Activated CD4-positive, alpha-beta memory T cell treated with anti-CD3 and anti-CD28 coated beads for 36 hours (primary cell): Measurements from ENCODE around the gene NEK7. TPM values are rescaled to one million over a fixed set of nuclear protein-coding genes. Genes with fewer than 3 reads are reported as not detected.

ENCODE experiments used
- CTCF ChIA-PET: fragments of 350-600 bp; sonication (Branson Sonifier 250); formaldehyde crosslinking; loops from one replicate; lab custom pipeline; 2021; ENCODE audit warnings: antibody characterized with exemption, inconsistent platforms; lab: Charles Lee
- POLR2A ChIA-PET: fragments of 350-600 bp; sonication (Branson Sonifier 250); formaldehyde crosslinking; loops from one replicate; lab custom pipeline; 2021; ENCODE audit warnings: antibody characterized with exemption; lab: Charles Lee
- DNase-seq: peaks from one replicate; pipeline ENCODE4 v3.0.0-alpha.2; 2020
- H3K27ac Mint-ChIP-seq: one replicate; pipeline ENCODE4 v1.8.0; 2021; ENCODE audit warnings: mixed read lengths
- H3K27me3 Mint-ChIP-seq: one replicate; pipeline ENCODE4 v1.8.0; 2021; ENCODE audit warnings: mixed read lengths
- H3K36me3 Mint-ChIP-seq: one replicate; pipeline ENCODE4 v1.8.0; 2021; ENCODE audit warnings: mixed read lengths
- H3K4me1 Mint-ChIP-seq: one replicate; pipeline ENCODE4 v1.8.0; 2021; ENCODE audit warnings: low read depth, mixed read lengths
- H3K4me3 Mint-ChIP-seq: one replicate; pipeline ENCODE4 v1.8.0; 2021; ENCODE audit warnings: mild to moderate bottlenecking, mixed read lengths
- H3K9me3 Mint-ChIP-seq: one replicate; pipeline ENCODE4 v1.8.0; 2021; ENCODE audit warnings: mixed read lengths
- intact Hi-C: fragments of 100-400 bp; cut with micrococcal nuclease; formaldehyde crosslinking; loops from one replicate; pipeline ENCODE4 v1.15.1; 2023
- total RNA-seq, 2 experiments: library from RNA; stranded (reverse); gene quantifications; one replicate each; pipeline ENCODE4 v1.2.3, GENCODE V29; 2021

The NEK7 gene
- total RNA-seq: 10 to 100 TPM; 61.6 to 62.0 TPM

DNA sequence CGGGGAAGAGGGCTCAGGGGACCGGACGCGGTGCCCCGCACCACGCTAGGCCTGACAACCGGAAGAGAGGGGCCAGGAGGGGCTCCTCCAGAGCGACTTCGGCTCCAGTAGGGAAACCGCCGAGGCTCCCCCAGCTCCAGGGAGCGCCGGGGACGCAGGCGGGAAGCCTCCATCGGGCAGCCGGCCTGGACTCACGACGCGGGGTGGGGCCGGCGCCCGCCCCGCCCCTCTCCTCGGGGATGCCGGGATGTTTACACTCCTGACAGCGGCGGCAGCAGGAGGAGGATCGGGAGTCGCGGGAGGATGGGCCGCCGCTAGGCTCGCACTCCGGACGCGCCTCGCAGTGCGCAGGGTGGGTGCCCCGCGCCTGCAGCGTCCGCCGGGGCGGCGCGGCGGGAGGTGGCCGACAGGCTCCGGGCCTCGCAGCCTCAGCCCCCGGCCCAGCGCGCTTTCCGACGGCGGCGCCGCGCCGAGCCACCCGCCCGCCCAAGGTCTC lies at the start of gene NEK7:
NEK7 (plus strand) TSS at position 254 of the 496 bp plus-strand sequence. CDS start 75,583 bp downstream, outside the sequence.
- ChIA-PET POLR2A (interaction anchor here (0.6 to 2.2 kb wide), 4 partner anchors 11 to 724 kb away, joined by 3 to 8 read pairs (median 4); no protein-coding TSS in a partner anchor), CTCF (interaction anchor here (0.5 to 2.1 kb wide), 23 partner anchors 9 to 529 kb away, joined by 3 to 13 read pairs (median 3); no protein-coding TSS in a partner anchor)
- intact Hi-C loops: loop anchor here (1.0 to 10.0 kb wide), 7 partner anchors 14 to 632 kb away; partner anchors contain the start of gene LHX9
- peaks cover 5% of the 10 kb centered on the region for H3K36me3 Mint-ChIP-seq
- H3K4me1 Mint-ChIP-seq: peaks cover 28% of the 10 kb centered on the region
- peak within 1 kb of the TSS; percentile 97 for H3K27ac Mint-ChIP-seq
- H3K9me3 Mint-ChIP-seq: no peaks in the 10 kb centered on the region
- DNase-seq: peak; percentile 76
- H3K4me3 Mint-ChIP-seq: peak within 1 kb of the TSS; percentile 98
- H3K27me3 Mint-ChIP-seq: no peaks in the 10 kb centered on the region

DNA sequence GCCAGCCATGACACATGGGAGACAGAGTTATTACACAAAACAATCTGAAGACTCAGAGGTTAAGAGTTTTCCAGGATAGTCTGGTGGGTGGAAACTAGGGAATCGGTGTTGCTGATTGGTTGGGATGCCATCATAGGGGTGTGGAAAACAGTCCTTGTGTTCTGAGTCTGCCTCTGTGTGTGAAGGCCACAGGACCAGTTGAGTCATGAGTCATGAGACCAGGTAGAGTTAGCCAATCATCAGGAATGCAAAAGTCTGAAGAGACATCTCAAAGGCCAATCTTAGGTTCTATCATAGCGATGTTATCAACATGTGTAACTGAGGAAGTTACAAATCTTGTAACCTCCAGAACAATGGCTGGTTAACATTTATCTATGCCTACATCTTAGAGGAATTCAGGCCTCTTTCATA lies 49.7 kb upstream of the NEK7 start:
- no peak for DNase-seq
- intact Hi-C loops: no loop called here
- Mint-ChIP-seq H3K27me3 (peaks cover 1% of the 10 kb centered on the region), H3K4me3 (no peak overlapping the region), H3K27ac (no peak overlapping the region), H3K36me3 (no peaks in the 10 kb centered on the region), H3K9me3 (no peaks in the 10 kb centered on the region), H3K4me1 (peaks cover 10% of the 10 kb centered on the region)
- CTCF ChIA-PET: no interaction called here
- POLR2A ChIA-PET: no interaction called here

DNA sequence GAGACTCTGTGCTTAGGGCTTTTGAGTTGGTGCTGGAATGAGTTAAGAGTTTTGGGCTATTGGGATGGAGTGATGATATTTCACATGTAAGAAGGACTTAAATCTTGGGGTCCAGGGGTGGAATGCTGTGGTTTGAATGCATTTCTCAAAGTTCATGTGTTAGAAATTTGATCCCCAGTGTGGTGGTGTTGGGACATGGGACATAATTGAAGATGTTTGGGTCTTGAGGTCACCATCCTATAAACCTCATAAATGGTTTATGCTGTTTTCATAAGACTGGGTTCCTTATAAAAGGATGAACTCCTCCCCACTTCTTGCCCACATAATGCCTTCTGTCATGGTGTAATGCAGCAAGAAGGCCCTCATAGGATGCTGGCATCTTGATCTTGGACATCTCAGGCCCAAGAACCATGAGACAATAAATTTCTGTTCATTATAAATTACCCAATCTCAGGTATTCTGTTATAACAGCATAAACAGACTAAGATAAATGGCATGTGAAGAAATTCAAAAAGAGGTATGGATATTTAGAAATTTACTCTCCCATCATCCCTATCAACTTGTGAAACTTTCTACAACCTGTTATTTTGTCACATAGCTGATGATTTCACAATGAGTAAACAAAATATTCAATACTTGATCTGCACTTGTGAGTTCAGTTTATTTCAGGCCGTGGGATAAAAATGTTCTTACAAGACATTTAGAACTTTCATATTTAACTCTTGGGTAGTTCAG lies 48.0 kb upstream of the NEK7 start:
- no peaks in the 10 kb centered on the region for H3K4me1 Mint-ChIP-seq
- H3K4me3 Mint-ChIP-seq: no peak overlapping the region
- intact Hi-C loops: no loop called here
- H3K9me3 Mint-ChIP-seq: no peaks in the 10 kb centered on the region
- no peak for DNase-seq
- no peak overlapping the region for H3K27ac Mint-ChIP-seq
- ChIA-PET POLR2A (no interaction called here), CTCF (no interaction called here)
- H3K27me3 Mint-ChIP-seq: peaks cover 1% of the 10 kb centered on the region
- no peaks in the 10 kb centered on the region for H3K36me3 Mint-ChIP-seq

DNA sequence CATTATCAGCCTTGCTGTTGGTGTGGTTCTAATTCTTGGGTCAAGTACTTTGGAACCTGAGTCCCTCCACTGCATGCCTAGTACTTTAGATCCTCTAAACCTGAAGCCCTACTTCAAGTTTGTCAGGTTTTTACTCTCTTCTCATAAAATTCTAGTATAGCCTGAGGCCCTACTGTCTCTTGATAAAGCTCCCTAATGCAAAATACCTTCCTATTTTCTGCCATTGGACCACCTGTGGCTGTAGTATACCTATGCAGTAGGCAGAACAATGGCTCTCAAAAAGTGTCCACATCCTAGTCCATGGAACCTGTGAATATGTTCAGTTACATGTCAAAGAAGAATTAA lies 47.5 kb upstream of the NEK7 start:
- POLR2A ChIA-PET: no interaction called here
- Mint-ChIP-seq H3K27me3 (peaks cover 2% of the 10 kb centered on the region), H3K4me1 (no peaks in the 10 kb centered on the region), H3K4me3 (no peak overlapping the region), H3K9me3 (no peaks in the 10 kb centered on the region), H3K36me3 (no peaks in the 10 kb centered on the region), H3K27ac (no peak overlapping the region)
- DNase-seq: no peak
- CTCF ChIA-PET: interaction anchor here (0.6 kb wide), 1 partner anchor 8 kb away, joined by 3 read pairs; no protein-coding TSS in a partner anchor
- intact Hi-C loops: no loop called here

DNA sequence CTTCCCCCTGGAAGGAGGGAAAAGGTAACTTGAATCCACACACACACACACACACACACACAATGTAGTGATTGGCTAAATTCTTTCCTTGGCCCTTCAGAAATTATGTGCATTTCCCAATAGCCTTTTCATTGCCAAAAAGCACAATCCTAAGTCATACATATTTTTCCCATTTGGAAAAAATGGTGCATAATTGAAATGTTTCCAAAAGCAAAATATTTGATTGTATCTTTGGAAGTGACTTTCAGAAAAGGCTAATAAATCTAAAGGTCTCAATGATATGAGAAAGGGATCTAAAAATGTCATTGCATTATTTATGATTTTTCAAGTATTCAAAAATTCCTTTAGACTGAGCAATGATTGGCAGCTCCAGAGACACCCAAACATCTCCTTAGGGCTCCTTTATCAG lies 43.5 kb upstream of the NEK7 start:
- ChIA-PET POLR2A (no interaction called here), CTCF (interaction anchor here (0.9 kb wide), 1 partner anchor 508 kb away, joined by 3 read pairs; no protein-coding TSS in a partner anchor)
- no peaks in the 10 kb centered on the region for H3K36me3 Mint-ChIP-seq
- H3K4me1 Mint-ChIP-seq: no peaks in the 10 kb centered on the region
- intact Hi-C loops: no loop called here
- peaks cover 2% of the 10 kb centered on the region for H3K27me3 Mint-ChIP-seq
- H3K9me3 Mint-ChIP-seq: no peaks in the 10 kb centered on the region
- H3K27ac Mint-ChIP-seq: no peak overlapping the region
- H3K4me3 Mint-ChIP-seq: no peak overlapping the region
- no peak for DNase-seq

DNA sequence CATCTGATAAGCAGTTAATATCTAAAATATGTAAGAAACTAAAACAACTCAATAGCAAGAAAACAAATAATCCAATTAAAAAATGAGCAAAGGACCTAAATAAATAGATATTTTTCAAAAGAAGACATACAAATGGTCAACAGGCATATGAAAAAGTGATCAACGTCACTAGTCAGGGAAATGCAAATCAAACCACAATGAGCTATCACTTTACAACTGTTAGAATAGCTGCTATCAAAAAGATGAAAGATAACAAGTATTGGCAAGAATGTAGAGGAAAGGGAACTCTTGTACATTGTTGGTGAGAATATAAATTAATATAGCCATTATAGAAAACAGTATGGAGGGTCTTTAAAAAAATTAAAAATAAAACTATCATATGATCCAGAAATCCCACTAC lies 40.7 kb upstream of the NEK7 start:
- no peaks in the 10 kb centered on the region for H3K9me3 Mint-ChIP-seq
- CTCF ChIA-PET: no interaction called here
- no peak for DNase-seq
- POLR2A ChIA-PET: no interaction called here
- H3K27ac Mint-ChIP-seq: no peak overlapping the region
- peaks cover 2% of the 10 kb centered on the region for H3K27me3 Mint-ChIP-seq
- H3K4me1 Mint-ChIP-seq: no peaks in the 10 kb centered on the region
- no peaks in the 10 kb centered on the region for H3K36me3 Mint-ChIP-seq
- intact Hi-C loops: no loop called here
- H3K4me3 Mint-ChIP-seq: no peak overlapping the region

DNA sequence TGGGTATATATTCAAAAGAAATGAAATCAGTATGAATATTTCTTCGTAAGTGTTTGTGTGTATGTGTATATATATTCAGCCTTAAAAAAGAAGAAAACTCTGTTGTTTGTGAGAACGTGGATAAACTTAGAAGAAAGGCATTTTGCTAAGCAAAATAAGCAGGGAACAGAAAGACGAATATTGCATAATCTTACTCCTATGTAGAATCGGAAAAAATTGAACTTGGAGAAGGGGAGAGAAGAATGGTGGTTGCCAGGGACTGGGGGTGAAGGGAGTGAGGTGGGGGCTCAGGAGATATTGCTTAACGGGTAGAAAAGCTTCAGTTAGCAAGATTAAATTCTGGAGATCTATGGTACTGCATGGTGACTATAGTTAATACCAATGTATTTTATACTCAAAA lies 40.3 kb upstream of the NEK7 start:
- DNase-seq: no peak
- intact Hi-C loops: no loop called here

DNA sequence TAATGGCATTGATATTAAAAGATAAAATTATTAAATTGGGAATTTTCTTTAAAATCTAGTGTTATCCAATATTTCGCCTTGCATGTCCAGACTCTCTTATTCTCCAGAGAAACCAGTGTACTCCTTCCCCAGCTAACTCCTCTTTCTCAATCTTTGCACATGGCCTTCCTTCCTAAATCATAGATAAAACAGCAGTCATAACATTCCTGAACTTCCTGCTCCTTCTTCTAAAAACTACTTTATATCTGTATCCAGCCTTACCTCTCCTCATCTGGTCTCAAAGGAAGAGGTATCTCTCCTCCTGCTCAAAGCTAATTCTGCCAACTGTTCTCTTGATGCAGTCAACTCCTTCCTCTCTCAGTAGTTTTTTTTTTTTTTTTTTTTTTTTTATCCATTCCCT lies 39.5 kb upstream of the NEK7 start:
- Mint-ChIP-seq H3K4me1 (no peaks in the 10 kb centered on the region), H3K27me3 (peaks cover 2% of the 10 kb centered on the region), H3K27ac (no peak overlapping the region), H3K36me3 (no peaks in the 10 kb centered on the region), H3K9me3 (no peaks in the 10 kb centered on the region), H3K4me3 (no peak overlapping the region)
- no peak for DNase-seq
- CTCF ChIA-PET: interaction anchor here (0.7 to 0.9 kb wide), 3 partner anchors 28 to 566 kb away, joined by 3 to 6 read pairs (median 3); no protein-coding TSS in a partner anchor
- POLR2A ChIA-PET: no interaction called here
- intact Hi-C loops: no loop called here

More for the DNA sequence above, 40.3 kb upstream of the NEK7 start:
- Mint-ChIP-seq H3K36me3 (no peaks in the 10 kb centered on the region), H3K4me3 (no peak overlapping the region), H3K27ac (no peak overlapping the region), H3K9me3 (no peaks in the 10 kb centered on the region), H3K27me3 (peaks cover 2% of the 10 kb centered on the region), H3K4me1 (no peaks in the 10 kb centered on the region)
- ChIA-PET CTCF (interaction anchor here (0.9 kb wide), 1 partner anchor 27 kb away, joined by 3 read pairs; no protein-coding TSS in a partner anchor), POLR2A (no interaction called here)

DNA sequence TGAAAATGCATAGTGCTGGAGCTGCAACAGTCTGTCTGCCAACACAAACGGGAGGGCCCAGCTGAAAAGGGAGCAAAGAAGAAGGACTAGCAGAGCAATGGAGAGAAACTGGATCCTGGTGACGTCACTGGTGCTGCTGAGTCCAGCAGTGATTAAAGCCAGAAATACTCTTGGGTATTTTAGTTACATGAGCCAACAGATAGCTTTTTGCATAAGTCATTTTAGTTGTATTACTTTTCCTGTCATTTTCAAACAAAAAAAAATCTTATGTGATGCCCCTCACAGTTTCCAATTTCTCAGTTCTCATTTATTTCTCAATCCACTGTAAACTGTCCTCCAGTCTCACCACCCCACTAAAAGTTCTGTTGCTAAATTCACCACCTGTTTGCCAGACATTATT lies 38.7 kb upstream of the NEK7 start:
- ChIA-PET POLR2A (no interaction called here), CTCF (no interaction called here)
- Mint-ChIP-seq H3K27ac (no peak overlapping the region), H3K4me1 (no peaks in the 10 kb centered on the region), H3K36me3 (no peaks in the 10 kb centered on the region), H3K4me3 (no peak overlapping the region), H3K27me3 (peaks cover 2% of the 10 kb centered on the region), H3K9me3 (no peaks in the 10 kb centered on the region)
- intact Hi-C loops: no loop called here
- DNase-seq: no peak

DNA sequence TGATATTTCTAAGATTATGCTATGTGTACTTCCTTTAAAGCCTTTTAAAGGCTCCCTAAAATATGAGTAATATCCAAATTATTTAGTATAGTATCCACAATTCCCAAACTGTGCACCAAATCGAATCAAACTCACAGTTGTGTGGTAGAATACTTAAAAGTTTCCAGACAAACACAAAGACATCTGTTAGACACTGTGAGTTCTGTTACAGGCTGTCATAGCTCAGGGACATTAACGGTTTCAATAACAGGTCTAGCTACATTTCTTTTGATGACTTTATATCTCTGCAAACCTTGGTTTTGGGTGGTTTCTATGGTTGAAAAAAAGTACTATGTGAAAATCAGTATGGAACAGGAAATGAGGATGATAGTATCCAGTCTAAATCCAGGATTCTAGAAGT lies 36.9 kb upstream of the NEK7 start:
- H3K36me3 Mint-ChIP-seq: no peaks in the 10 kb centered on the region
- H3K4me3 Mint-ChIP-seq: no peak overlapping the region
- H3K9me3 Mint-ChIP-seq: no peaks in the 10 kb centered on the region
- no peak overlapping the region for H3K27ac Mint-ChIP-seq
- no peak for DNase-seq
- intact Hi-C loops: no loop called here
- H3K27me3 Mint-ChIP-seq: no peaks in the 10 kb centered on the region
- no peaks in the 10 kb centered on the region for H3K4me1 Mint-ChIP-seq
- CTCF ChIA-PET: no interaction called here
- POLR2A ChIA-PET: no interaction called here

DNA sequence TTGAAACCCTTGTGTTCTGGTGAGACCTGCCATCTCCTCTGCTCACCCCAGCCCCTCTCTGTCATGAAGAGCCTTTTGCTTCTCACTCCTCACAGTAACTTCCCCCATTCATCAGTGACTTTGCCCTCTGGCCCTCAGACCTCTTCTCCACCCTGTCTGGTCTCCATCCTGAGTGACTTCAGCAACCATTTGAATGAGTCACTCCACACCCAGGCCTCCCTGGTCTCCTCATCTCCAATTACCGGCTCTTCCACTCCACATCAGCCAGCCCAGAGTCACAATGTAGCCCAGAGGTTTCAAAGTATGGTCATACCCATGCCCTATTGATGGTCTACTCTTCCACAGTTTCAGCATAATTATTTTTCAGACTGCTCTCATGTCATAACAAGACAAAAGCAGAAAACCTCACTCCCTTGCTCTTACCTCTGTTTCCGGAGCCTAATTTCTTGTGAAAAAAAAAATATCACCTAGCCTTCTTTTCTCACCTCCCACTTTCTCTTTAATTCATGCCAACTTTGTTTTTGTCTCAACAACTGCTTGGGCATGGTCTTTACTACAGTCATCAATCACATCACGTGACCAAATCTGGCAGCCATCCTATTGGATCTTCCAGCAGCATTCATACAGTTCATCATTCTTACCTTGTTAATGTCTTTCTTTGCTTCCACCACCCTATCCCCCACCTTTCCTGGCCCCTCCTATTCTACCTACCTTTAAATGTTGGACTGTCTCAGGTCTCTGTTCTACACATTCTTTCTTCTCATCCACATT lies 35.6 kb upstream of the NEK7 start:
- no peak overlapping the region for H3K4me3 Mint-ChIP-seq
- H3K27me3 Mint-ChIP-seq: peaks cover 3% of the 10 kb centered on the region
- no peak overlapping the region for H3K27ac Mint-ChIP-seq
- intact Hi-C loops: no loop called here
- H3K4me1 Mint-ChIP-seq: no peaks in the 10 kb centered on the region
- ChIA-PET POLR2A (no interaction called here), CTCF (no interaction called here)
- DNase-seq: no peak
- H3K9me3 Mint-ChIP-seq: no peaks in the 10 kb centered on the region
- H3K36me3 Mint-ChIP-seq: no peaks in the 10 kb centered on the region

DNA sequence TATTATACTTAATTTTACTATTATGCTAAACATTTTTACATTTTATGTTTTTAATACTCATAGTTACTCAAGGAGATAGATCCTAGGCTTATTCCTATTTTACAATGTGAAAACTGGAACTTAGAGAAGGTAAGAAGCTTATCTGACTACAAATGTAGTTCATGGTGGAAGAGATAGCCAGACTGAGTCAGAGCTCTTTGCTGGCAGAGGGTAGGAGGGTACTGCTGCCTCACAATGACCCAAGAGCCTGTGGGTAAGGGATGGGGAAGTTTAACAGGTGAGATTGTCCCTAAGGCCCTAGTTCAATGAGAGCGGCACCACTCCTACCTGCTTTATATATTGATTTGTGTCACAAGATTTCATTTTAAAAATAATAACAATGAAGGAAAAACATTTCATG lies 34.1 kb upstream of the NEK7 start:
- Mint-ChIP-seq H3K27ac (no peak overlapping the region), H3K9me3 (no peaks in the 10 kb centered on the region), H3K4me3 (no peak overlapping the region), H3K36me3 (no peaks in the 10 kb centered on the region), H3K4me1 (peaks cover under 1% of the 10 kb centered on the region), H3K27me3 (peaks cover 3% of the 10 kb centered on the region)
- CTCF ChIA-PET: no interaction called here
- POLR2A ChIA-PET: no interaction called here
- DNase-seq: no peak
- intact Hi-C loops: no loop called here
